ENCODE measurements around the gene ARRDC3.
"Not testable (repeated sequence)": the region's sequence is repeated elsewhere in the genome, so short reads cannot be mapped to it uniquely, and the experiment has no call there.

The ARRDC3 gene

DNA sequence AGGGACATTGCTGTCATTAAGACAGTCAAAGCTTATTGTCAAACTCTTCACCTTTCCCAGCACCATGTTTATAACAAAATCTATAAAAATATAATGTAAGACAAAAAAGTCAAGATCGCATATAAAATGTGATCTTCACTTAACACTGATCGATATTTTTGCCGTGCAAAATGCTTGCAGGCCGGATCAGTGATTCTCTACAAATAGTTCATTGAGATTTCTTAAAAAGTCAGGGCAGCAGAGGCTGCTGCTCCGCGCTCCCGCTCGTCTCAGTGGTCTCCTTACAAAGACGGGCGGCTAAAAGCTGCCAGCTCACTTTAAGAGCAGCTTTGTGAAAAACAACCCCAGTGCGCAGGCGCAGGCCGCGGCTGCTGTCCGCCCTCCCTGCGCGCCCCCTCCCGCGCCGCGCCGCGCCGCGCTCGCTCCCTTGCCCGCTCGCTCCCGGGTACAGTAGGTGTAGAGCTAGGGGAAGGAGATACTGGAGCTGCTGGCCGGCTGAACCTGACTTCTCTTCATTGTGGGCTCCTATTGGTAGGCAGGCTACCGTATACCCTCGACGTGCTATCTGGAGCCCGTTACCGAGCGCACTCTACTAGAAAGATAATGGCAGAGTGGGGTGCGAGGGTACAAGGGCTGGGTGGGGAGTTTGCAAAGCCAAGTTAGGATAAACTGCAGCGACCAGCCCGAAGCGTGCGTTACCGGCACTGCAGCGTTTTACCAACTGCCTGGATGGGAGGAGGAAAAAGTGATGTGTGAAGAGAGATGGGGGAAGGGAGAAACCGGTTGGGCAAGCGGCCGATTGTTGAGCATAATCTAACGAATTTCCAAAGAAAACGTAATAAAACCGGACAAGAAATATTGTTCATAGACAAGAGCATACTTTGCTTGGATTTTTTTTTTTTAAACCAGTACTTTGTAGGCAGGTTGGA lies at the start of gene ARRDC3:
TSS of gene ARRDC3 (minus strand) at position 291 of the 929 bp plus-strand sequence. CDS start at position 66, 225 bp downstream.
- DNase-seq, result peak; percentile 25 to 97 (median 92)

DNA sequence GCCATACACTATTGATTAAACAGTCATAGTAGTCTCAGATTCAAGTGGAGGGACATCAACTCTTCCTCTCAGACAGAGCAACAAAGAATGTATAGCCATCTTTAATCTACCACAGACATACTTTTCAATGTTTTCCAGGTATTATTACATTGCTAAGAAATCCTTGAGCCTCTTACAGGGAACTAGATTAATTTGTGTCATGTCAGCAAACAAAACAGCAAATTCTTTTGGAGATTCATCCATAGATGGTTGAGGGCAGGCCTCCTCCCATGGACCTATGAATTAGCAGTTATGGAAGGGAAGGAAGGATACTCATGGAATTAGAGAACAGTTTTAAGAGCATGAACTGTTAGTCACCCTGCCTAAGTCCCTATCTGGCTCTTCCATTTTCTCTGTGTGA lies 47.8 kb upstream of the ARRDC3 start:
- DNase-seq, result no peak

DNA sequence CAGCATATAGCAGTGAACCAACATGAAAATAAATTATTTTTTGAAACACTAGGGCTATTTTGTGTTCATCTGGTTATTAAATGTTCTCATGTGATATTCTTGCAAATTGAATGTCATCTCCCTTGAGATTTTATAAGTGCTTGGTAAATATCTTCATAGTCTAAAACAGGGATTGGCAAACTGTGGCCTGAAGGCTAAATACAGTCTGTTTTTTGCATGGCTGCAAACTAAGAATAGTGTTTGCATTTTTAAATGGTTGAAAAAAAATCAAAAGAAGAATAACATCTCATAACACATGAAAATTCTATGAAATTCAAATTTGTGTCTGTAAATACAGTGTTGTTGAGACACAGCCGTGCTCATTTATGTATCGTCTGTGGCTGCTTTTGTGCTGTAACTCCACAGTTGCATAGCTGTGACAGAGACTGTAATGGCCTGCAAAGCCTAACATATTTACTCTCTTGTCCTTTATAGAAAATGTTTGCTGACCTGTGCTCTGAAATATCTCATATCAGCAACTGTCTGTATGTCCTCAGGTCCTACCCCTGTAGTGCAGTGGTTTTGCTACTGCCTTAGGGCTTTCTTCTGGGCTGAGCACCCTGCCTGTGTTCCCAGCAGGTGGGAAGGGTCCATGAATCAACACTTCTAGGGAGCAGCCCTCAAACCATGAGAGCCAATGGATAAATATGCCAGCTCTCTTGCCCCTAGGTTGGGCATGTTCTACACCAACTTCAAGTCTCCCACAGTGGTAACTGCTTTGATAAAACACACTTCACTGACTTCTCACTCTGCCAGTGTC lies 41.7 kb upstream of the ARRDC3 start:
- no peak for DNase-seq

DNA sequence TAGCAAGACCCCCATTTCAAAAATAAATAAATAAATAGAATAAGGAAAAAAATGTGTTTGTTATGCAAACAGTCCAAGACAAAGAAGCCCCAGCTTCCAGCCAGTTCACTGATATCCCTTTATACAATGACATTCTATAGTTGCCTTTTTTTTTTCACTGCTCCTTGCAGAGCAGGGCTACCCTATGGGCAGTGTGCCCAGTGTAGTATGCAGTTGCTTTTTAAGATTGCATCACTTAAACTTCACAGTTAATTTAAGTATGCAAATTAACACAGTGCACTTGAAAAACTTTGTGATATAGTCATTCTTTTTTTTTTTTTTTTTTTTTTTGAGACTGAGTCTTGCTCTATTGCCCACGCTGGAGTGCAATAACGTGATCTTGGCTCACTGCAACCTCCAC lies 40.8 kb upstream of the ARRDC3 start:
- DNase-seq, result no peak

GRCh38 chr5:91420879-91421278 lies 37.8 kb upstream of the ARRDC3 start:
- DNase-seq, result no peak

GRCh38 chr5:91419571-91420537 lies 36.7 kb upstream of the ARRDC3 start:
- DNase-seq, result peak in 38 of 56 donors; percentile 0 to 80 (median 22)

DNA sequence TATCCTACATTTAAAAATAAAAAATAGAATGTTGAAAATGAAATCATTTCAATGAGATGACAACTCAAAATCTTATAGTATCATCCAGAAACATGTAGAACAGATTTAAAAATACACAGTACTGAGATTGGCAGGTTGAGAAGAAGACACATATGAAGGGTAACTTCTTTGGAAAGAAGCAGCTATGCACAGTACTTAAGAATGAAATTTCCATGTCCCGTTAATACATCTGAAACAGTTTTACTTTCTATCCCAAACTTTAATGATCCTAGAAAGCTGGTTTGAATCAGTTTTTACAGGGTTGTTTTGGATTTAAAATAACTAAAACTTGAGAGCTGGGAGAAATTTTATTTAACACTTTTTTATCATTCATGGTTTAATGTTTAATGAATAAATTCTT lies 36.0 kb upstream of the ARRDC3 start:
- no peak for DNase-seq

DNA sequence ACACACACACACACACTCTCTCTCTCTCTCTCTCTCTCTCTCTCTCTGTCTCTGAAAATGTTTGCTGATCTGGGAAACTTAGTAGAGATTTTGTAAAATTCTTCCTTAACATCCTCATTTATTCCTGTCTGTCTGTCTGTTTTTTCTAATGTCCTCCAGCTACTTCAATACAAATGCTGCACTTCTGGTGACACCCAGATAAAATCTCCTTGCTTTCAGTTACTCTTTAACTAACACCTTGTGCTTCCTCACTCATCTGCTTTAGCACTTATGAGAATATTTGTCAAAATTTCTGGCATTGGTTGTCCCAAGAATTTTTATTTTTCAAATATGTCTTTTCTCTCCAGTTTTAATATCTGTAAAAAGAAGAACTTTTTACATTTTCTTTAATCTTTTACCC lies 35.0 kb upstream of the ARRDC3 start:
- DNase-seq, result no peak

DNA sequence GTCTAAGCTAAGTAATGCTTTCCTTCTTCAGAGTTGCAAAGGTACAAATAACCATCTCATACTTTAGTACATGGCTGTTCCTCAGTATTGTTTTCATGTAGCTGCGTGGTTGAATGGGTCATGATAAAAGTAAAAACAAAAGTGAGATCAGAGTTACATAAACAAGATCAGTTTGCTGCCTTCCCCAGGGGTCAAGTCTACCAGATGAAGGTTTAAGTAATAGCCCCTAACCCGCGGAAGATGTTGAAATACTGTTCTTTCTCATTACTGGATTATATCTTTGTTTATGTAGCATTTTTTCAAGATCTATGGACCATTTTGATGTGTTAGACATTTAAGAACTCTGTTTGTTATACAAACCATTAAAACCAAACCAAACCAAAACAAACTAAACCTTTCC lies 34.1 kb upstream of the ARRDC3 start:
- DNase-seq, result no peak

DNA sequence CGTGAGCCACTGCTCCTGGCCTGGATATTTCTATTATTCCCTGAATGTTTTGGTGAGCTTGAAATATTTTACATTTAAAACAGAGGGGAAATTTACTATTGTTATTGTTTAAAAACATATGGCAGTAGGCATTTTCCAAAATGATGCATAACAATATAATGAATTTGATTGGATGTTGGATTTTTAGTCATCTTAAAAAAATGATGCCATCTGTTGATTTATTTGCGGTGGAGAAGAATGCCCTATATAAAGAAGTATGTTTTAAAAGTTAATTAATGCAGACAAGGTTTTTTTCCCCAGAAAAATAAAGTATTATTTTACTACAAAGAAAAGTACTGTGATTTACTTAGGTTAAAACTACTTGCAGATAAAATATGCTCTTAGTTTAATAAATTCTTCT lies 33.4 kb upstream of the ARRDC3 start:
- no peak for DNase-seq

DNA sequence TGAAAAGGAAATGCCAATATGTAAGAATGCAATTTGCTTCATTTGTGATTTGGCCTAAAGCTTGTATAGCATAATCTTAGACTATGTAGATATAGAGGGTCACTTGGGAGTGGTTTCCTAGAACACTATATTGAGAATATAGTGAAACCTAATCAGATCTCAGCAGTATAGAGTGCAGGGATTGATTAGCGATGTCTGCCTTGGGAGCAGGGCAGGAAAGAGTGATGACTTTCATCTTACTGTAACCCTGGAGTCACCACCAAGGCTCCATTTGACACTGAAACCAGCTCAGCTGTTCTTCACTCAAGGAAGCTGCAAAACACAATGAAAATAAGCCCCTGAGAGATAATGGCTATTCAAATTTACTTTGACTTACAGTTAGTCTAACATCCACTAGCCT lies 26.2 kb upstream of the ARRDC3 start:
- no peak for DNase-seq

DNA sequence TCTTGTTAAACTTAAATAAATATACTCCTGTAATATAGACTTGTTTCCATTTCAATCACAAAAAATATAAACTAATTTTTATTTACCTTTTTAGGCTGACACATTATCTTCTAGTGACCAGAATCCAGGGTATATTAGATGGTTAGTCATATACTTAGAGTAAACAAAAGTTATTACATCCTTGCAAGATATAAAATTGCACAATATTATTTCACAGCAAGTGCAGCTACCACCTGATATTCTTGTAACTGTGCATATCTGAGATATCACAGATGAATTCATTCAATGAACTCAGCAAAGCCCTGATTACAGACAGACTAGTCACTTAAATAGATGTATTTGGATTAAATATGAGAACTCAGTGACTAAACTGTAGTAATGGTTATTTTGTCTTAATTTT lies 25.6 kb upstream of the ARRDC3 start:
- no peak for DNase-seq

GRCh38 chr5:91407204-91407603 lies 24.1 kb upstream of the ARRDC3 start:
- no peak for DNase-seq

GRCh38 chr5:91403438-91403837 lies 20.3 kb upstream of the ARRDC3 start:
- DNase-seq, result no peak

DNA sequence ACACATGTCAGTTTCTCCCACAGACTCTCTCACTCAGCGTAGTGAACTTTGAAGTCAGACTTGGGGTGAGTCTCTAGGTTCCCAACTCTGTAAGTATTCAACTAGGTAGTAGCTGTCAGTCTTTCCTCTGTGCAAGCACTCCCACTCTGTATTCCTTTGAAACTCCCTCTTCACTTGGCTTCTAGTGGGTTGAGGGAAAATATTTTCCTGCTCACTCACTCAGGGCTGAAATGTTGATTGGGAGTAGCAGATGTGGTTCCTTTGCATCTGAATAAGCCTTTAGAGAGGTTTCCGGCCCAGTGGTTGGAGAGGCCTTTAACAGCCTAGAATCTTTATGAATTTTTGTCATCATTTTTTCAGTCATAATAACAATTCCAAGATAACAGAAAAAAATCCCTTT lies 18.1 kb upstream of the ARRDC3 start:
- no peak for DNase-seq

GRCh38 chr5:91397791-91398190 lies 14.7 kb upstream of the ARRDC3 start:
- no peak for DNase-seq

- no peak for DNase-seq
These were observed 7.2 kb upstream of the ARRDC3 start for GRCh38 chr5:91390268-91390667.

DNA sequence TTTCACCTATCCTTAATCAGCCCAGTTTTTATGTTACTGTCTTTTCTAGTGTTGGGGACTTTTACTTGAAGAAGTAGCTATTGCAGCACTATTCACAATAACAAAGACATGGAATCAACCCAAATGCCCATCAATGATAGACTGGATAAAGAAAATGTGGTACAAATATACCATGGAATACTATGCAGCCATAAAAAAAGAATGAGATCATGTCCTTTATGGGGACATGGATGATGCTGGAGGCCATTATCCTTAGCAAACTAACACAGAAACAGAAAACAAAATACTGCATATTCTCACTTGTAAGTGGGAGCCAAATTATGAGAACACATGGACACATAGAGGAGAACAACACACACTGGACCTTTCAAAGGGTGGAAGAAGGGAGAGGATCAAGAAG lies 6.4 kb upstream of the ARRDC3 start:
- not testable (repeated sequence) for DNase-seq

DNA sequence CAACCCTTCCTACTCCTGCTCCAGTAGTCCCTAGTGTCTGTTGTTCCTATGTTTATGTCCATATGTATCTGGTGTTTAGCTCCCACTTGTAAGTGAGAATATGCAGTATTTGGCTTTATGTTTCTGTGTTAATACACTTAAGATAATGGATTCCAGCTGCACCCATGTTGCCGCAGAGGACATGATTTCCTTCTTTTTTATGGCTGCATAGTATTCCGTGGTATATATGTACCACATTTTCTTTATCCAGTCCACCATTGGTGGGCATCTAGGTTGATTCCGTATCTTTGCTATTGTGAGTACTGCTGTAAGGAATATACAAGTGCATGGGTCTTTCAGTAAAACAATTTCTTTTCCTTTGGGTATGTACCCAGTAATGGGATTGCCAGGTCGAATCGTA lies 5.2 kb upstream of the ARRDC3 start:
- no peak for DNase-seq

- DNase-seq, result no peak
These were observed 3.0 kb upstream of the ARRDC3 start for GRCh38 chr5:91386120-91386519.

DNA sequence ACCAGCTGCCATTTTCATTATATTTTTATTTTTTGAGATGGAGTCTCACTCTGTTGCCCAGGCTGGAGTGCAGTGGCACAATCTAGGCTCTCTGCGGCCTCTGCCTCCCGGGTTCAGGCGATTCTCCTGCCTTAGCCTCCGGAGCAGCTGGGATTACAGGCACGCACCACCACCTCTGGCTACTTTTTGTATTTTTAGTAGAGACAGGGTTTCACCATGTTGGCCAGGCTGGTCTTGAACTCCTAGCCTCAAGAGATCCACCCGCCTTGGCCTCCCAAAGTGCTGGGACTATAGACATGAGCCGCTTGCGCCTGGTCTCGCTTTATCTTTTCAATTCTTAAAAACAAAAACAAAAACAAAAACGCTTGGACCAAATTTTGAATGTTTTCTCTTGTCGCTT lies 2.5 kb upstream of the ARRDC3 start:
- not testable (repeated sequence) for DNase-seq
